ENCODE data around the gene PHACTR4. TPM values are rescaled to one million over a fixed set of nuclear protein-coding genes. Genes with fewer than 3 reads are reported as not detected.
"Not testable (repeated sequence)": the region's sequence is repeated elsewhere in the genome, so short reads cannot be mapped to it uniquely, and the experiment has no call there.

Gene PHACTR4
- total and polyA plus RNA-seq, 2 of the 8 experiments (the other 6 are each of a cell fraction or from before 2014, with no cell fraction given) = 23.7 to 57.8 TPM

DNA sequence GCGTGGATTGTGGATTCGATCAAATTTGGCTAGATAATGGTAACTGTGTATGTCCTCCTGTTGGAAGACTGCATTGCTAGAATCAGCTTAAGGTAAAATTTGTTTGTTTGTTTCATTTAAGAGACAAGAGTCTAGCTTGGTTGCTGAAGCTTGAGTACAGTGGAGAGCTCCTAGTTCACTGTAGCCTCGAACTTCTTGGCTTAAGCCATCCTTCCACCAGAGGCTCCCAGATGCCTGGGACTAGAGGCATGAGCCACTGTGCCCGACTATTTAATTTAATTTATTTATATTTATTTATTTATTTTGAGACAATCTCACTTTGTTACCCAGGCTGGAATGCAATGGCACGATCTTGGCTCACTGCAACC is 1.5 kb downstream of the PHACTR4 start (continued):
- TF ChIP-seq CBX8 (IDR thresholded peaks at IDR 0.05; ENCODE audit: borderline replicate concordance, low read depth, low read length) (no peak), CHD2 (IDR thresholded peaks at IDR 0.05; ENCODE audit: low read length) (no peak), CREB1 (IDR thresholded peaks at IDR 0.05) (no peak), GTF2F1 (IDR thresholded peaks at IDR 0.05; ENCODE audit: borderline replicate concordance, low read depth, low read length) (no peak)

GRCh38 chr1:28373450-28373849 is 3.9 kb downstream of the PHACTR4 start:
- not testable (repeated sequence) for H3K27ac ChIP-seq (ENCODE audit: low read depth, low read length); H3K56ac ChIP-seq (replicated peaks; ENCODE audit: insufficient read length, low read depth, low read length); H3K18ac ChIP-seq (ENCODE audit: extremely low read depth, low read length); H2BK12ac ChIP-seq (ENCODE audit: low read depth, low read length); H3K79me1 ChIP-seq (ENCODE audit: low read depth, low read length); H3K4me2 ChIP-seq (ENCODE audit: insufficient read depth in 1 of 2, low read depth in 2 of 2, low read length in 2 of 2); H3K4ac ChIP-seq (replicated peaks; ENCODE audit: insufficient read length, low read depth, low read length); H2BK15ac ChIP-seq (ENCODE audit: low read length); H2BK20ac ChIP-seq (ENCODE audit: low read length); H3K4me3 ChIP-seq (ENCODE audit: extremely low read depth in 1 of 4, insufficient read depth in 2 of 4, low read depth in 3 of 4, low read length in 4 of 4); H4K20me1 ChIP-seq (replicated peaks in 1 of 2; ENCODE audit: control insufficient read depth in 1 of 2, insufficient read depth in 2 of 2, low read length in 2 of 2); H3K27me3 ChIP-seq (replicated peaks in 1 of 4; ENCODE audit: control insufficient read depth in 3 of 4, extremely low read depth in 1 of 4, insufficient read depth in 3 of 4, low read length in 3 of 4); H2BK120ac ChIP-seq (replicated peaks; ENCODE audit: low read depth, low read length); DNase-seq (ENCODE audit: low read depth in 1 of 2, low spot score in 2 of 2); H3K9me3 ChIP-seq (ENCODE audit: insufficient read depth in 2 of 2, low read depth in 1 of 2, low read length in 1 of 2); H4K8ac ChIP-seq (ENCODE audit: extremely low read depth, insufficient read depth, low read length); H2BK5ac ChIP-seq (ENCODE audit: low read depth, low read length); H3K23me2 ChIP-seq (ENCODE audit: low read depth, low read length); H4K5ac ChIP-seq (ENCODE audit: insufficient read length, low read depth, low read length); H3K4me1 ChIP-seq (replicated peaks in 1 of 4; ENCODE audit: control insufficient read depth in 3 of 4, insufficient read depth in 4 of 4, low read length in 3 of 4); FAIRE-seq; H2AFZ ChIP-seq (ENCODE audit: low read length); H3K14ac ChIP-seq (ENCODE audit: insufficient read length); H2AK5ac ChIP-seq (ENCODE audit: low read depth, low read length); H3K36me3 ChIP-seq (ENCODE audit: control insufficient read depth in 2 of 4, insufficient read depth in 4 of 4, low read length in 3 of 4); H4K91ac ChIP-seq (replicated peaks; ENCODE audit: insufficient read length, low read length); H3K9ac ChIP-seq (replicated peaks in 1 of 4; ENCODE audit: extremely low read depth in 1 of 4, low read depth in 3 of 4, low read length in 3 of 4); H3K23ac ChIP-seq (ENCODE audit: insufficient read length)
- peaks cover 7 to 65% of the 10 kb centered on the region in 2 experiments for H3K79me2 ChIP-seq (ENCODE audit: control insufficient read depth in 1 of 2, insufficient read depth in 2 of 2, low read length in 2 of 2)
- ChIA-PET CTCF (ENCODE audit: partially characterized antibody) (interaction anchor here (0.6 kb wide), 1 partner anchor 12 kb away, joined by 3 read pairs; no protein-coding TSS in a partner anchor), POLR2A (ENCODE audit: partially characterized antibody) (interaction anchor here (1.2 to 3.4 kb wide), 2 partner anchors 129 to 134 kb away, joined by 3 to 20 read pairs; partner anchors contain the start of gene RCC1)
- 81% methylated on average over 7 of the region's 7 CpGs; no CpG with 5 or more reads in 1 of the 2 experiments for WGBS, 2 experiments (ENCODE audit: extremely low coverage in 1 of 2, insufficient coverage in 1 of 2, insufficient read length in 1 of 2, insufficient replicate concordance in 2 of 2, low coverage in 1 of 2, low lambda C conversion rate in 2 of 2, missing lambda C conversion rate in 1 of 2)

All from H1 (cell line).